Type B pancreatic cell (in vitro differentiated cells): Measurements from ENCODE around the gene RGMB. TPM values are rescaled to one million over a fixed set of nuclear protein-coding genes. Genes with fewer than 3 reads are reported as not detected.

Source experiments
- DNase-seq: peaks from one replicate; pipeline ENCODE4 v3.0.0; 2021; ENCODE audit warnings: mixed read lengths; ENCODE audit not compliant: unreplicated experiment; ENCODE audit errors: extremely low spot score
- H3K27ac Mint-ChIP-seq: 2 replicates; pipeline ENCODE4 v1.8.0; 2021; ENCODE audit warnings: mild to moderate bottlenecking, mixed read lengths
- H3K27me3 Mint-ChIP-seq: 2 replicates; pipeline ENCODE4 v1.8.0; 2021; ENCODE audit warnings: mixed read lengths
- H3K36me3 Mint-ChIP-seq: 2 replicates; pipeline ENCODE4 v1.8.0; 2021; ENCODE audit warnings: mixed read lengths
- H3K4me1 Mint-ChIP-seq: one replicate; pipeline ENCODE4 v1.8.0; 2021; ENCODE audit warnings: mixed read lengths; ENCODE audit not compliant: unreplicated experiment
- H3K4me3 Mint-ChIP-seq: 2 replicates; pipeline ENCODE4 v1.8.0; 2021; ENCODE audit warnings: mild to moderate bottlenecking, mixed read lengths
- H3K9me3 Mint-ChIP-seq: 2 replicates; pipeline ENCODE4 v1.8.0; 2021; ENCODE audit warnings: mixed read lengths
- CTCF ChIP-seq: fragments of 200-600 bp; sonication (generic); conservative IDR thresholded peaks from 2 replicates; pipeline ENCODE4 v1.5.0; 2021; ENCODE audit warnings: antibody characterized with exemption, mild to moderate bottlenecking
- total RNA-seq: library from RNA; stranded (reverse); gene quantifications from 2 replicates; pipeline ENCODE4 v1.2.1, GENCODE V29; 2021; ENCODE audit warnings: low replicate concordance

RGMB gene
- total RNA-seq, 1 donor from 2014 or later = 36.5 TPM

GRCh38 chr5:98840946-98841345, 67.5 kb downstream of the RGMB start:
- Mint-ChIP-seq H3K27me3 (no peaks in the 10 kb centered on the region), H3K4me3 (no peak overlapping the region), H3K9me3 (peaks cover 4% of the 10 kb centered on the region), H3K27ac (no peak overlapping the region), H3K36me3 (no peaks in the 10 kb centered on the region), H3K4me1 (no peaks in the 10 kb centered on the region)
- no peak for TF ChIP-seq CTCF
- DNase-seq = no peak

- Mint-ChIP-seq H3K27me3 (no peaks in the 10 kb centered on the region), H3K4me1 (no peaks in the 10 kb centered on the region), H3K4me3 (no peak overlapping the region), H3K9me3 (peaks cover 4% of the 10 kb centered on the region), H3K27ac (no peak overlapping the region), H3K36me3 (no peaks in the 10 kb centered on the region)
- no peak for DNase-seq
- TF ChIP-seq CTCF = no peak
Measured at GRCh38 chr5:98843481-98843880, 70.0 kb downstream of the RGMB start.

GRCh38 chr5:98844865-98845264, 71.4 kb downstream of the RGMB start:
- Mint-ChIP-seq H3K4me3 (no peak overlapping the region), H3K27me3 (no peaks in the 10 kb centered on the region), H3K9me3 (peaks cover 4% of the 10 kb centered on the region), H3K36me3 (no peaks in the 10 kb centered on the region), H3K4me1 (no peaks in the 10 kb centered on the region), H3K27ac (no peak overlapping the region)
- no peak for TF ChIP-seq CTCF
- no peak for DNase-seq

- Mint-ChIP-seq H3K27me3 (no peaks in the 10 kb centered on the region), H3K4me1 (no peaks in the 10 kb centered on the region), H3K9me3 (peaks cover 4% of the 10 kb centered on the region), H3K27ac (no peak overlapping the region), H3K36me3 (no peaks in the 10 kb centered on the region), H3K4me3 (no peak overlapping the region)
- no peak for TF ChIP-seq CTCF
- DNase-seq = no peak
Measured at GRCh38 chr5:98845878-98846277, 72.4 kb downstream of the RGMB start.

Other genes with a start within 250 kb of the RGMB start
- gene CHD1, start 155.3 kb downstream of the RGMB start, total RNA-seq = 51.7 and 56.2 TPM in 2 replicates